Measurements from ENCODE around the gene RASSF4.

RASSF4 gene

DNA sequence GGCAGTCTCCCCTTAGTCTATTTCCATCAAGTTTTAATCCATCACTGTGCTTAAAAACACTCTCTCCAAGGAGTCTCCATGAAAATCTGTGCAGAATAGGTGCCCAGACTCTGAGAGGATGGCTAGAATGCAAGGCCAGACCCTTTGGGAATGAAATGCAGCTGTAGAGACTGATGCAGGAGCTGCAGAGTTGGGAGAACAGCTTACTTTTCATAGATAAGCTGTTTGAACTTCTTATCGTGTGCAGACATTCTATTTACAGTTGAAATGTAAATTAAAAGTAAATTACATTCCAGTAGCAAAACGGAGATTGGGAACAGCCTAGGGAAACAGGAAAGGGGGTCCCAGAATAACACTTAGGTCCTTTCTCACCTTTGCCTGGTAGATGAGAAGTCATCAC, 56.0 kb downstream of the RASSF4 start:
- DNase-seq: no peak

DNA sequence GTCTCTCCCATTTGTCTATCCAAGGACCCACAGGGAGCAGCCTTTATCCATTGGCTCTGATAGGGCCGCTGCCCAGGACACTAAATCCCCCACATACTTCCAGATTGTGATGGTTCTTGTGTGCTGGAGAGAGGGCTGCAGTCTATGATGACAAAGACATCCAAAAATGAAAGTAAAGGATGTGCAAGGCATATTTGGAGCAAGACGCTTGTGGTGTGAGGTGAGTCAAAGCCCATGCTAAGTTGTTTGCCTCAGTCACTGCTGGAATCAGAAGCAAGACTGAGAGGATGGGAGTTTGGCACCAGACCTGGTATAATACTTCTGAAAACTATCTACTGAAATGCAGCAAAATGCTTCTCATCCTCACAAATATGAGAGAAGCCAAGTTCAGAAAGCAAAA, 63.8 kb downstream of the RASSF4 start:
- DNase-seq: no peak

GRCh38 chr10:45034301-45034700, 74.7 kb downstream of the RASSF4 start:
- no peak for DNase-seq

- DNase-seq: no peak
Observed at GRCh38 chr10:45035673-45036072, 76.1 kb downstream of the RASSF4 start.

- DNase-seq: no peak
Observed at GRCh38 chr10:45040921-45041542, 81.4 kb downstream of the RASSF4 start.

DNA sequence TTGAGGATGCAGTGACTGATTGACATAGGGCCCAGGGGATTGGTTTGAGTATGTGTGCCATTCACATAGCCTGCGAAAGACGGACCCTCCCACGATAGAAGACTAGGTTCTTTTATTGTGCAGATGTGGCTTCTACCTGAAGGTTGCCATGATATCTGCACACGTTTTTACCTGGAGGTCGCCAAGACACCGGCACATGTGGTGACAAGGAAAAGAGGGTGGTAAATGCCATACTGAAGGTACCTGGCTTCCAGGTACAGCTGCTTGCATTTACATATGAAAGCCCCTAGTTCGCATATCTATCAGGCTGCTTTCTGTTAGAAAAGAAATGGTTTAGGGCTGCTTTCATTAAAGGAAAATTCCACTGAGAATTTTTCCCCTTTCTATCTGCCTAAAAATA, 84.7 kb downstream of the RASSF4 start:
- DNase-seq: no peak

All from CD4-positive, alpha-beta T cell treated with Interleukin-1 beta for 1 hour (primary cell).